SK-N-SH treated with all-trans-retinoic acid at 6 μM for 48 hours (cell line): ENCODE data around the gene FGF3.

Source experiments
- BACH2 ChIP-seq: fragments of 250-450 bp; sonication (Bioruptor Pico); IDR thresholded peaks from 2 replicates; pipeline ENCODE4 v1.9.0; 2021; ENCODE audit warnings: mild to moderate bottlenecking, borderline replicate concordance
- GLIS3 ChIP-seq: fragments of 250-450 bp; sonication (Bioruptor Pico); IDR thresholded peaks from 2 replicates; pipeline ENCODE4 v1.5.0; 2020; ENCODE audit warnings: mild to moderate bottlenecking, moderate library complexity
- PPARA ChIP-seq: fragments of 250-450 bp; sonication (Bioruptor Pico); IDR thresholded peaks from 2 replicates; pipeline ENCODE4 v1.5.0; 2020; ENCODE audit warnings: mild to moderate bottlenecking, borderline replicate concordance
- RARB ChIP-seq: fragments of 250-450 bp; sonication (Bioruptor Pico); IDR thresholded peaks from 2 replicates; pipeline ENCODE4 v1.8.0; 2021; ENCODE audit warnings: mild to moderate bottlenecking, moderate library complexity
- ZNF565 ChIP-seq: fragments of 450-650 bp; formaldehyde crosslinking; conservative IDR thresholded peaks from 2 replicates; pipeline ENCODE4 v1.5.0; 2020; ENCODE audit warnings: low read depth, mild to moderate bottlenecking, moderate library complexity

DNA sequence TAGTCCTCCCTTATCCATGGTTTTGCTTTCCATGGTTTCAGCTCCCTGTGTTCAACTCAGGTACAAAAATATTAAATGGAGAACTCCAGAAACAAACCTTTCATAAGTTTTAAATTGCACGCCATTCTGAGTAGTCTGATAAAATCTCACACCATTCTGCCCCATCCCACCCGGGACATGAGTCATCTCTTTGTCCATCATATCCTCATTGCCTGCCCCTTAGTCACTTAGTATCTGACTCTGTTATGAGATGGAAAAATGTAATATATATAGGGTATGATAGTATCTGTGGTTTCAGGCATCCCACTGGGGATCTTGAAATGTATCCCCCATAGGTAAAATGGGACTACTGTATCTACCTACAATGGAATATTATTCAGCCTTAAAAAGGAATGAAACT, 35.5 kb upstream of the FGF3 start:
- no peak for TF ChIP-seq PPARA (CRISPR knock-in tag)
- TF ChIP-seq BACH2, result no peak
- no peak for TF ChIP-seq ZNF565
- TF ChIP-seq RARB (CRISPR knock-in tag), result no peak
- TF ChIP-seq GLIS3, result no peak
